Nephron progenitor cell (in vitro differentiated cells): ENCODE results near the gene SH3GL2.

Experiments used
- DNase-seq: peaks from one replicate; pipeline ENCODE4 v3.0.0; 2021
- H3K27ac Mint-ChIP-seq: 2 replicates; pipeline ENCODE4 v1.8.0; 2021; ENCODE audit warnings: mild to moderate bottlenecking, moderate library complexity, mixed read lengths
- H3K27me3 Mint-ChIP-seq: 2 replicates; pipeline ENCODE4 v1.8.0; 2021; ENCODE audit warnings: mild to moderate bottlenecking, low read depth, mixed read lengths; ENCODE audit not compliant: poor library complexity
- H3K36me3 Mint-ChIP-seq: 2 replicates; pipeline ENCODE4 v1.8.0; 2021; ENCODE audit warnings: low read depth, mixed read lengths
- H3K4me1 Mint-ChIP-seq: 2 replicates; pipeline ENCODE4 v1.8.0; 2021; ENCODE audit warnings: mixed read lengths
- H3K4me3 Mint-ChIP-seq: 2 replicates; pipeline ENCODE4 v1.8.0; 2021; ENCODE audit warnings: mild to moderate bottlenecking, moderate library complexity, mixed read lengths
- H3K9me3 Mint-ChIP-seq: 2 replicates; pipeline ENCODE4 v1.8.0; 2021; ENCODE audit warnings: mild to moderate bottlenecking, moderate library complexity, mixed read lengths
- CTCF ChIP-seq: fragments of 200-600 bp; sonication (generic); IDR thresholded peaks from 2 replicates; pipeline ENCODE4 v1.5.0; 2021; ENCODE audit warnings: antibody characterized with exemption

SH3GL2 gene

GRCh38 chr9:17578911-17579793 is at the start of gene SH3GL2:
TSS of gene SH3GL2 (plus strand) at chr9:17579066.
- Mint-ChIP-seq H3K27ac (no peak within 1 kb of the TSS), H3K4me3 (peak within 1 kb of the TSS; percentile 81), H3K27me3 (peaks cover 79% of the 10 kb centered on the region), H3K4me1 (no peaks in the 10 kb centered on the region), H3K36me3 (no peaks in the 10 kb centered on the region), H3K9me3 (peaks cover 2% of the 10 kb centered on the region)
- TF ChIP-seq CTCF = no peak
- DNase-seq = peak; percentile 74

GRCh38 chr9:17531642-17532254 is 47.1 kb upstream of the SH3GL2 start:
- Mint-ChIP-seq H3K9me3 (no peaks in the 10 kb centered on the region), H3K27me3 (peaks cover 6% of the 10 kb centered on the region), H3K27ac (no peak overlapping the region), H3K4me1 (no peaks in the 10 kb centered on the region), H3K4me3 (no peak overlapping the region), H3K36me3 (no peaks in the 10 kb centered on the region)
- DNase-seq = peak; percentile 52
- TF ChIP-seq CTCF = peak; percentile 79

GRCh38 chr9:17532461-17532860 is 46.4 kb upstream of the SH3GL2 start:
- H3K4me3 Mint-ChIP-seq = no peak overlapping the region
- TF ChIP-seq CTCF = no peak
- H3K9me3 Mint-ChIP-seq = no peaks in the 10 kb centered on the region
- no peaks in the 10 kb centered on the region for H3K4me1 Mint-ChIP-seq
- no peaks in the 10 kb centered on the region for H3K36me3 Mint-ChIP-seq
- no peak overlapping the region for H3K27ac Mint-ChIP-seq
- H3K27me3 Mint-ChIP-seq = peaks cover 5% of the 10 kb centered on the region
- DNase-seq = no peak

GRCh38 chr9:17535176-17535575 is 43.7 kb upstream of the SH3GL2 start:
- peaks cover 3% of the 10 kb centered on the region for H3K27me3 Mint-ChIP-seq
- H3K27ac Mint-ChIP-seq = no peak overlapping the region
- H3K36me3 Mint-ChIP-seq = no peaks in the 10 kb centered on the region
- H3K4me1 Mint-ChIP-seq = no peaks in the 10 kb centered on the region
- peaks cover 15% of the 10 kb centered on the region for H3K9me3 Mint-ChIP-seq
- no peak for TF ChIP-seq CTCF
- no peak overlapping the region for H3K4me3 Mint-ChIP-seq
- no peak for DNase-seq

- Mint-ChIP-seq H3K27me3 (peaks cover 3% of the 10 kb centered on the region), H3K36me3 (no peaks in the 10 kb centered on the region), H3K4me3 (no peak overlapping the region), H3K27ac (no peak overlapping the region), H3K4me1 (no peaks in the 10 kb centered on the region), H3K9me3 (peaks cover 23% of the 10 kb centered on the region)
- TF ChIP-seq CTCF = no peak
- DNase-seq = no peak
Observed at GRCh38 chr9:17536027-17536426, 42.8 kb upstream of the SH3GL2 start.
